Vagina (tissue), 2 donors: Measurements from ENCODE around the gene DCLK2. TPM values are rescaled to one million over a fixed set of nuclear protein-coding genes. Genes with fewer than 3 reads are reported as not detected.

Experiments used
- DNase-seq, 2 donors: peaks; one replicate each; pipeline ENCODE4 v3.0.0-alpha.2; 2017; ENCODE audit errors: extremely low spot score in 2 of 2
- H3K27ac ChIP-seq: fragments of 200-600 bp; sonication (generic); one replicate; pipeline ENCODE4 v1.5.1; 2019
- H3K27me3 ChIP-seq: fragments of 200-600 bp; sonication (generic); one replicate; pipeline ENCODE4 v1.5.1; 2019
- H3K36me3 ChIP-seq, 2 donors: fragments of 200-600 bp; sonication (generic); one replicate each; pipeline ENCODE4 v1.5.1; 2017 to 2019
- H3K4me1 ChIP-seq: fragments of 200-600 bp; sonication (generic); one replicate; pipeline ENCODE4 v1.5.1; 2019
- H3K4me3 ChIP-seq, 2 donors: fragments of 200-600 bp; sonication (generic); 1 replicate in 1 of 2; 2 replicates in 1 of 2; pipeline ENCODE4 v1.5.1; 2016 to 2019
- H3K9me3 ChIP-seq: fragments of 200-600 bp; sonication (generic); one replicate; pipeline ENCODE4 v1.5.1; 2019
- POLR2A ChIP-seq, 2 donors: fragments of 450-650 bp; IDR thresholded peaks; one replicate each; pipeline ENCODE4 v1.6.1; 2017; ENCODE audit warnings: antibody characterized with exemption in 2 of 2, mild to moderate bottlenecking in 2 of 2, moderate library complexity in 2 of 2
- POLR2AphosphoS5 ChIP-seq, 2 donors: sonication (generic); formaldehyde crosslinking; IDR thresholded peaks; one replicate each; pipeline ENCODE4 v1.9.0; 2017; ENCODE audit warnings: antibody characterized with exemption in 2 of 2, mild to moderate bottlenecking in 2 of 2, low read depth in 1 of 2; ENCODE audit not compliant: insufficient read depth in 1 of 2
- intact Hi-C: fragments of 100-400 bp; cut with DNase I; formaldehyde crosslinking; loops from one replicate; pipeline ENCODE4 v1.15.1; 2023
- total RNA-seq: library from RNA; depleted of rRNA; stranded (reverse); fragments of >200 nt; gene quantifications from one replicate; pipeline ENCODE4 v1.2.3, GENCODE V29; 2016
- TF ChIP-seq, protein P1 (sequence below), 3 experiments: fragments of 450-650 bp in 2 of 3; fragments of 200-600 bp in 1 of 3; sonication (generic) in 1 of 3; IDR thresholded peaks; one replicate each; pipeline ENCODE4 v1.5.1; 2017 to 2019; ENCODE audit warnings: antibody characterized with exemption in 3 of 3, mild to moderate bottlenecking in 2 of 3, moderate library complexity in 2 of 3

DCLK2 gene
- total RNA-seq, 1 donor from 2014 or later, result 5.9 TPM

DNA sequence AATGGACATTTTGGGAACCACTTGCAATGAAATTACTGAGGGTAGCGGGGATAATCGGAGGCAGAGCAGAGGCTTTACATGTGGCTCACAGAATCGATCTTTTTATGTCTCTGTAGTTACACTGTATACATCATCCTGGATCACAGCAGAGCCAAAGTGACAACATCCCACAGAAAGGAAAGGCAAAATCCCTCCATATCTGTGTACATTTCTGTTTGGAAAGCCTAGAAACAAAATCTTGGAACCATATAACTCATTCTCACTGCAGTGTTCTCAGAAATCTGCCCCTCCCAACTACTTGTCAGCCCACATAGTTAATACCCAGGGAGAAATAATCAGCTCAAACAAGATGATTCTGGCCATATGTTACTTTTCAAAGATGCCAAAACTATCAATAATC is 211.6 kb downstream of the DCLK2 start:
- Histone ChIP-seq H3K9me3 (no peaks in the 10 kb centered on the region), H3K4me3 (no peak overlapping the region), H3K36me3 (no peaks in the 10 kb centered on the region), H3K4me1 (no peaks in the 10 kb centered on the region), H3K27me3 (no peaks in the 10 kb centered on the region), H3K27ac (no peak overlapping the region)
- TF ChIP-seq, protein P1, sequence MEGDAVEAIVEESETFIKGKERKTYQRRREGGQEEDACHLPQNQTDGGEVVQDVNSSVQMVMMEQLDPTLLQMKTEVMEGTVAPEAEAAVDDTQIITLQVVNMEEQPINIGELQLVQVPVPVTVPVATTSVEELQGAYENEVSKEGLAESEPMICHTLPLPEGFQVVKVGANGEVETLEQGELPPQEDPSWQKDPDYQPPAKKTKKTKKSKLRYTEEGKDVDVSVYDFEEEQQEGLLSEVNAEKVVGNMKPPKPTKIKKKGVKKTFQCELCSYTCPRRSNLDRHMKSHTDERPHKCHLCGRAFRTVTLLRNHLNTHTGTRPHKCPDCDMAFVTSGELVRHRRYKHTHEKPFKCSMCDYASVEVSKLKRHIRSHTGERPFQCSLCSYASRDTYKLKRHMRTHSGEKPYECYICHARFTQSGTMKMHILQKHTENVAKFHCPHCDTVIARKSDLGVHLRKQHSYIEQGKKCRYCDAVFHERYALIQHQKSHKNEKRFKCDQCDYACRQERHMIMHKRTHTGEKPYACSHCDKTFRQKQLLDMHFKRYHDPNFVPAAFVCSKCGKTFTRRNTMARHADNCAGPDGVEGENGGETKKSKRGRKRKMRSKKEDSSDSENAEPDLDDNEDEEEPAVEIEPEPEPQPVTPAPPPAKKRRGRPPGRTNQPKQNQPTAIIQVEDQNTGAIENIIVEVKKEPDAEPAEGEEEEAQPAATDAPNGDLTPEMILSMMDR (IDR thresholded peaks at IDR 0.05), result no peak
- no peak for TF ChIP-seq POLR2A (IDR thresholded peaks at IDR 0.05)
- no peak for TF ChIP-seq POLR2AphosphoS5 (IDR thresholded peaks at IDR 0.05; ENCODE audit: insufficient read depth in 1 of 2, low read depth in 1 of 2)
- intact Hi-C loops, result no loop called here
- DNase-seq, result no peak

DNA sequence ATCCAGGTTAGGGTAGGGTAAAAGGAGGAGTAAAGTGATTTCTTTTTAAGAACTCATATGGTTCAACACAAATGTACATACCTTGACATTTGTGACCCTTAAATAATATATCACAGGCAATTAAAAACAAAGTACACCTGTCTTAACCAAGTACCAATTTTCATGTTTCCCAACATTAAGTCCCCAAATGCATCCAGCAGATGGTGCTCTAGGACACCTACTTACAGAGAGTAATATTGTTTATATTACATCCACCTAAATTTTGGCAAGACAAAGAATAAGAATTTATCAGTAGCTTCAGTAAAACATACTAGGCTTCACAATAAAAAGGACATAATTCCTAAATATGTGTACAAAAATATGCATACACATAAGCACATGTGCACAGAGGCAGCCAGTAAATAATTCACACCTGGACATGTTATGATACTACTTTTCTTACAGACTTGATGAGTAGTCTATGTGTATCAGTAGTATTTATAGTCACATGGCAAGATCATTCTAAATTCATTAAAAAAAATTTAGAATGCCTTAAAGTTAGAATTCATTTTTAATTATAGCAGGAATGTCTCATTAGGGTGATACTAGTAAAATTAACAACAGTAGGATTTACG is 219.7 kb downstream of the DCLK2 start:
- H3K9me3 ChIP-seq, result no peaks in the 10 kb centered on the region
- no peaks in the 10 kb centered on the region for H3K4me1 ChIP-seq
- H3K27me3 ChIP-seq, result no peaks in the 10 kb centered on the region
- H3K27ac ChIP-seq, result no peak overlapping the region
- no peaks in the 10 kb centered on the region for H3K36me3 ChIP-seq
- no peak overlapping the region for H3K4me3 ChIP-seq
- intact Hi-C loops, result no loop called here
- no peak for DNase-seq
- TF ChIP-seq POLR2AphosphoS5 (IDR thresholded peaks at IDR 0.05; ENCODE audit: insufficient read depth in 1 of 2, low read depth in 1 of 2) (no peak), POLR2A (IDR thresholded peaks at IDR 0.05) (no peak)
- TF ChIP-seq, protein P1 (IDR thresholded peaks at IDR 0.05), result peak in 2 of 3 experiments; percentile 27 to 29

DNA sequence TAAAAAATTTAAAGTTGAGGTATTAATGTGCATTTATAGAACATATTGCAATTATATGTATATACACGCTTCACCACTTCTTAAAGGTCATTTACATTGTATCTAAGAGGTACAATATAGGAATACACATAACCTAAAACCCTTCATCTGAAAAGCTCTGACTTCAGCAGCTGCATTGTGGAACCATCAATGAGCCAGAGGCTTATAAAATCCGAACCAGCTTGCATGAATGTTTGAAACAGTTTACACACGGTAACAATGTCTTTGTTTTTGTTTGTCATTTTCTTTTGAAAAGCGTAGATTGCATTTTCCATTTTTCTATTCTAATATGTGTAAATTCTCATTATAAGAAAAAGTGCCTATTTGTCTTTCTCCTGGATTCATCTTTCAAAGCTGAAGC is 221.6 kb downstream of the DCLK2 start:
- DNase-seq, result no peak
- intact Hi-C loops, result no loop called here
- Histone ChIP-seq H3K36me3 (no peaks in the 10 kb centered on the region), H3K4me3 (no peak overlapping the region), H3K4me1 (no peaks in the 10 kb centered on the region), H3K27ac (no peak overlapping the region), H3K27me3 (no peaks in the 10 kb centered on the region), H3K9me3 (no peaks in the 10 kb centered on the region)
- TF ChIP-seq POLR2A (IDR thresholded peaks at IDR 0.05), result no peak
- no peak for TF ChIP-seq POLR2AphosphoS5 (IDR thresholded peaks at IDR 0.05; ENCODE audit: insufficient read depth in 1 of 2, low read depth in 1 of 2)
- TF ChIP-seq, protein P1 (IDR thresholded peaks at IDR 0.05), result no peak

DNA sequence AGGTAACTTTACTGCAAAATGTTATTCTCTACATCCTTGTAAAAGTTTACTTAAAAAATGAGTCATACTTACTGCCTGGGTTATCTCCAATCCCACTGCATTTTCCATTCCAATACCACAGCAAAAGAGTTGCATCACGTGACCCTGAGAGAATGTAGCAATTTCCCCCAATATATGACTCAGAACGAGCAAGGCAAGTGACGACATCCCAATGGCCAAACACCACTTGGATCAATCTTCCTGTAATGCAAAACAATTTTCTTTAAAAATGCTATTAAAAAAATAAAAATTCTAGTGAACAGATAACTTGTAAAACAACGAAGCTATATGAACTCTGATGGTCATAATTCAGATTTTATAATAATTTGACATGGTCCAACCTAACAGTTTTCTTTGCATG is 224.3 kb downstream of the DCLK2 start:
- Histone ChIP-seq H3K36me3 (no peaks in the 10 kb centered on the region), H3K27ac (no peak overlapping the region), H3K4me1 (no peaks in the 10 kb centered on the region), H3K9me3 (no peaks in the 10 kb centered on the region), H3K4me3 (no peak overlapping the region), H3K27me3 (no peaks in the 10 kb centered on the region)
- intact Hi-C loops, result no loop called here
- TF ChIP-seq, protein P1 (IDR thresholded peaks at IDR 0.05), result no peak
- no peak for TF ChIP-seq POLR2A (IDR thresholded peaks at IDR 0.05)
- no peak for TF ChIP-seq POLR2AphosphoS5 (IDR thresholded peaks at IDR 0.05; ENCODE audit: insufficient read depth in 1 of 2, low read depth in 1 of 2)
- no peak for DNase-seq

DNA sequence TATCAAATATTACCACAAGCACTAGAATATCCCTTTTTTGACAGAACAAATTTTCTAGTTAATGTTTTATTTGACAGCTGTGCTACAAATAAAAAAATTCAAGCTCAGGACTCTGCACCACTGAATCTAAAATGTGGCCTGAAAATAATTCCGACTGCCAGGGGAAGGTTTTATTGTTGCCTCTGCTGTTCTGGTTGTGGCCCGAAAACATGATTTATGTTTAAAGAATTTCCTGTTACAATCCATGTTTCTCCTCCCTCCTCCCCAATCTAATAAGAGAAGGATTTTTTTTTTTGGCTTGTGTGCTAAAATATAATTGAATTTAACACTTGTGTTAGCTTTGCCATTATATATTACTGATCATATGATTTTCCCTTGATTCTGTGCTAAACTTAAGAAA is 227.8 kb downstream of the DCLK2 start:
- Histone ChIP-seq H3K27ac (no peak overlapping the region), H3K27me3 (no peaks in the 10 kb centered on the region), H3K36me3 (no peaks in the 10 kb centered on the region), H3K4me3 (no peak overlapping the region), H3K4me1 (no peaks in the 10 kb centered on the region), H3K9me3 (no peaks in the 10 kb centered on the region)
- no peak for DNase-seq
- intact Hi-C loops, result no loop called here
- TF ChIP-seq, protein P1 (IDR thresholded peaks at IDR 0.05), result no peak
- TF ChIP-seq POLR2AphosphoS5 (IDR thresholded peaks at IDR 0.05; ENCODE audit: insufficient read depth in 1 of 2, low read depth in 1 of 2), result no peak
- no peak for TF ChIP-seq POLR2A (IDR thresholded peaks at IDR 0.05)
